ENCODE measurements around the gene UBA5.

GRCh38 chr3:132645058-132645457 lies 15.1 kb upstream of the UBA5 start:
- TF ChIP-seq EZH2phosphoT487 (IDR thresholded peaks at IDR 0.05) (no peak), CTCF (IDR thresholded peaks at IDR 0.05) (no peak)
